Gastroesophageal sphincter (tissue), 4 donors: ENCODE results near the gene CCNDBP1. TPM values are rescaled to one million over a fixed set of nuclear protein-coding genes. Genes with fewer than 3 reads are reported as not detected.
A peak's percentile ranks its signal among the peaks of the same experiment; 100 is the strongest.

ENCODE experiments used
- ATAC-seq: fragments of 150-250 bp; one replicate; pipeline ENCODE4 v1.9.1; 2016; ENCODE audit warnings: mild to moderate bottlenecking, moderate library complexity
- H3K27ac ChIP-seq, 4 donors: fragments of 200-600 bp; sonication (generic) in 3 of 4; 1 replicate in 3 of 4; 2 replicates in 1 of 4; pipeline ENCODE4 v1.5.1; 2016 to 2019
- H3K27me3 ChIP-seq: fragments of 200-600 bp; sonication (generic); one replicate; pipeline ENCODE4 v1.5.1; 2019
- H3K36me3 ChIP-seq, 2 donors: fragments of 200-600 bp; sonication (generic); one replicate each; pipeline ENCODE4 v1.5.1; 2019; ENCODE audit warnings: control low read depth in 1 of 2
- H3K4me1 ChIP-seq, 3 donors: fragments of 200-600 bp; sonication (generic); 1 replicate in 2 of 3; 2 replicates in 1 of 3; pipeline ENCODE4 v1.5.1; 2016 to 2019; ENCODE audit warnings: control low read depth in 2 of 3
- H3K4me3 ChIP-seq, 2 donors: fragments of 200-600 bp; sonication (generic); one replicate each; pipeline ENCODE4 v1.5.1; 2019; ENCODE audit warnings: mild to moderate bottlenecking in 1 of 2, moderate library complexity in 1 of 2
- H3K9me3 ChIP-seq, 3 donors: fragments of 200-600 bp; sonication (generic); one replicate each; pipeline ENCODE4 v1.5.1; 2017 to 2019; ENCODE audit warnings: control low read depth in 2 of 3
- EP300 ChIP-seq: sonication (generic); formaldehyde crosslinking; IDR thresholded peaks from one replicate; pipeline ENCODE4 v1.6.1; 2017; ENCODE audit warnings: antibody characterized with exemption, mild to moderate bottlenecking
- POLR2A ChIP-seq, 2 donors: fragments of 450-650 bp; IDR thresholded peaks; one replicate each; pipeline ENCODE4 v1.6.1; 2017; ENCODE audit warnings: antibody characterized with exemption in 2 of 2, mild to moderate bottlenecking in 2 of 2, moderate library complexity in 1 of 2
- POLR2AphosphoS5 ChIP-seq: sonication (generic); formaldehyde crosslinking; IDR thresholded peaks from one replicate; pipeline ENCODE4 v1.6.1; 2017; ENCODE audit warnings: antibody characterized with exemption
- WGBS, 2 donors: methylation state at CpG; one replicate each; pipeline ENCODE4 v1.1.5; 2018; ENCODE audit warnings: low coverage in 1 of 2; 5-methylcytosine and 5-hydroxymethylcytosine counted together
- total RNA-seq, 4 donors: library from RNA; depleted of rRNA; stranded (reverse); fragments of >200 nt; gene quantifications; one replicate each; pipeline ENCODE4 v1.1.0, GENCODE V29; 2016
- TF ChIP-seq, protein P1 (sequence below), 4 experiments: fragments of 200-600 bp in 2 of 4; fragments of 450-650 bp in 2 of 4; sonication (generic) in 1 of 4; IDR thresholded peaks; one replicate each; pipeline ENCODE4 v1.5.1; 2017 to 2019; ENCODE audit warnings: antibody characterized with exemption in 4 of 4, mild to moderate bottlenecking in 2 of 4, moderate library complexity in 2 of 4

CCNDBP1 gene
- total RNA-seq, 4 donors from 2014 or later, result 43.0 to 70.9 (median 54.1) TPM

DNA sequence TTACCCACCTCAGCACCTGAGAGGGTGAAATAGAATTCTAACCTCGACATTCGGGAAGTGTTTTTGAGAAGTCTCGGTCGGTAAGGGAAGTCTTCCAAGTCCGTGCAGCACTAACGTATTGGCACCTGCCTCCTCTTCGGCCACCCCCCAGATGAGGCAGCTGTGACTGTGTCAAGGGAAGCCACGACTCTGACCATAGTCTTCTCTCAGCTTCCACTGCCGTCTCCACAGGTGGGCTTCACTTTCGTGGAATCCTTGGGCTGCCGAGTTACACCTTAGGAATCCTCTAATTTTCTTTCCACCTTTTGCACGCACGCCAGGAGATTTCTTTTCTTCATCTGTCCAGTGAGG lies 775 bp downstream of the CCNDBP1 start:
- no peak for ATAC-seq
- WGBS, 2 donors, result 0 to 3% methylated on average over 4 to 6 of the region's 13 CpGs
- Histone ChIP-seq H3K9me3 (no peaks in the 10 kb centered on the region), H3K27me3 (no peaks in the 10 kb centered on the region), H3K4me3 (peak overlapping the region; percentile 67 to 90), H3K4me1 (peaks cover 0 to 66% (median 12%) of the 10 kb centered on the region in 3 donors), H3K36me3 (peaks cover 4 to 35% of the 10 kb centered on the region in 2 donors), H3K27ac (peak overlapping the region; percentile 81 to 94 (median 93))
- TF ChIP-seq, protein P1, sequence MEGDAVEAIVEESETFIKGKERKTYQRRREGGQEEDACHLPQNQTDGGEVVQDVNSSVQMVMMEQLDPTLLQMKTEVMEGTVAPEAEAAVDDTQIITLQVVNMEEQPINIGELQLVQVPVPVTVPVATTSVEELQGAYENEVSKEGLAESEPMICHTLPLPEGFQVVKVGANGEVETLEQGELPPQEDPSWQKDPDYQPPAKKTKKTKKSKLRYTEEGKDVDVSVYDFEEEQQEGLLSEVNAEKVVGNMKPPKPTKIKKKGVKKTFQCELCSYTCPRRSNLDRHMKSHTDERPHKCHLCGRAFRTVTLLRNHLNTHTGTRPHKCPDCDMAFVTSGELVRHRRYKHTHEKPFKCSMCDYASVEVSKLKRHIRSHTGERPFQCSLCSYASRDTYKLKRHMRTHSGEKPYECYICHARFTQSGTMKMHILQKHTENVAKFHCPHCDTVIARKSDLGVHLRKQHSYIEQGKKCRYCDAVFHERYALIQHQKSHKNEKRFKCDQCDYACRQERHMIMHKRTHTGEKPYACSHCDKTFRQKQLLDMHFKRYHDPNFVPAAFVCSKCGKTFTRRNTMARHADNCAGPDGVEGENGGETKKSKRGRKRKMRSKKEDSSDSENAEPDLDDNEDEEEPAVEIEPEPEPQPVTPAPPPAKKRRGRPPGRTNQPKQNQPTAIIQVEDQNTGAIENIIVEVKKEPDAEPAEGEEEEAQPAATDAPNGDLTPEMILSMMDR (IDR thresholded peaks at IDR 0.05), result no peak
- no peak for TF ChIP-seq EP300
- TF ChIP-seq POLR2AphosphoS5, result no peak
- TF ChIP-seq POLR2A (IDR thresholded peaks at IDR 0.05), result no peak

DNA sequence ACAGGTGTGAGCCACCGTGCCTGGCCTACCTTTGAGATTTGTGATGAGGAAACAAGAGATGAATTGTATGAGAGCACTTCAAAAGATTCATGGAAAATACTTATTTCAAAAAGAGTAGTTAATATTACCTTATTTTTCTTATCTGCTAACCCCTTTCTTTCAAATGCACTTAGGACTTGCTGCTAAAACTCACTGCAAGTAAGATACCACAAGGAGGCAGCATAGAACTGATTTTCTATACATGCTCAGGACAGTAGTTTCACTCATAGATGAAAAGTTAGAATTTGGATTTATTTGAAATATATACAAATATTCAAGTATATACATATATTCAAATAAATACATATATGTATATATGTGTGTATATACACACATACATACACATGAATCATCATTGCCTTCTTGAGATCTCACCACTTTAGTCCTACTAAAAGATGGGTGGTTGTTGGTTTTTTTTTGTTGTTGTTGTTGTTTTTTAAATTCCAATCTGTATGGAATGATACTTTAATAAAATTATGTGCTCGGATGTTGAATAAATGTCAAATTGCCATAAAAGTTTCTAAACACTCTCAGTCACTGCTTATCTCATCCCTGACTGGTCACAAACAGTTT lies 2.4 kb downstream of the CCNDBP1 start:
- 57 to 80% methylated on average over 1 to 2 of the region's 2 CpGs for WGBS, 2 donors
- Histone ChIP-seq H3K4me3 (no peak overlapping the region), H3K4me1 (peaks cover 0 to 50% (median 12%) of the 10 kb centered on the region in 3 donors), H3K36me3 (peaks cover 13 to 42% of the 10 kb centered on the region in 2 donors), H3K27me3 (no peaks in the 10 kb centered on the region), H3K9me3 (no peaks in the 10 kb centered on the region), H3K27ac (no peak overlapping the region)
- TF ChIP-seq EP300, result no peak
- TF ChIP-seq, protein P1 (IDR thresholded peaks at IDR 0.05), result peak; percentile 41 to 60 (median 56)
- ATAC-seq, result no peak

DNA sequence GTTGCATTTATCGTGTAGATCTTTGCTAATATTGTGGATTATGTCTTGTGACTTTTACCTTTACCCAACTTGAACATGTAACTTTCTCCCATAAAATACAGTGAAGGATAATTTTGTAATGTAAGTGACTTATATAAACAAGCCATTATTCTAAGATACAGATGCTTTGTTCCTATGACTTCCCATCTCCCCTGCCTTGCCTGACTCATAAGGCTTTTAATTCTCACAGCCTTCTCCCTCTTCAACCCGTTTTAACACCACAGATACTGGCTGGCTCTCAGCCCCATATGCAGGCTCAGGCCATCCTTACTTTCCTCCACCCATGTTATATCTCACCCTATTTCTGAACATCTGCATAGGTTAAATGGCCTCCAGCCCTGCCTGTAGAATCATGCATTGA lies 4.1 kb downstream of the CCNDBP1 start:
- Histone ChIP-seq H3K27me3 (no peaks in the 10 kb centered on the region), H3K4me3 (no peak overlapping the region), H3K4me1 (peaks cover 0 to 49% (median 12%) of the 10 kb centered on the region in 3 donors), H3K27ac (no peak overlapping the region), H3K9me3 (no peaks in the 10 kb centered on the region), H3K36me3 (peaks cover 13 to 55% of the 10 kb centered on the region in 2 donors)
- ATAC-seq, result no peak
- TF ChIP-seq POLR2AphosphoS5 (no peak), EP300 (no peak), POLR2A (IDR thresholded peaks at IDR 0.05) (no peak)
- TF ChIP-seq, protein P1 (IDR thresholded peaks at IDR 0.05), result no peak
- 69 to 80% methylated on average over 2 of the region's 2 CpGs for WGBS, 2 donors

DNA sequence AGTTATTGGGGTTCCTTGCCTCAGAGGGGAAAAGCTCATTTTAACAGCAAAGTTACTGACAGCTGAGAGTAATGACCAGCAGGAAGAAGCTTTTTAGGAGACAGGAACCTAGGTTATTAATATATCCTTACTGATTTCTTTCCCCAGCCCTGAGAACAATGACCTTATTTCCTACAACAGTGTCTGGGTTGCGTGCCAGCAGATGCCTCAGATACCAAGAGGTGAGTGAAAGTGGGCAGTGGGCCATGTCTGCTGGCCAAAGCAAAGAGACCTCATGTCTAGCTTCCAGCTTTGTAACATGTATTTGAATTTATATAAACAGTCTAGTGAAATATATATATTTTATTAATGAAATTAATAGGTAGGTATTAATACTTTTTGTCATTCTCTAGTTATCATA lies 5.0 kb downstream of the CCNDBP1 start:
- Histone ChIP-seq H3K4me1 (peaks cover 0 to 42% (median 12%) of the 10 kb centered on the region in 3 donors), H3K27ac (peak overlapping the region in 3 of 4 donors; percentile 14 to 48 (median 24)), H3K36me3 (peaks cover 21 to 60% of the 10 kb centered on the region in 2 donors), H3K4me3 (no peak overlapping the region), H3K27me3 (no peaks in the 10 kb centered on the region), H3K9me3 (no peaks in the 10 kb centered on the region)
- no peak for ATAC-seq
- TF ChIP-seq, protein P1 (IDR thresholded peaks at IDR 0.05), result no peak
- TF ChIP-seq POLR2A (IDR thresholded peaks at IDR 0.05) (no peak), EP300 (no peak), POLR2AphosphoS5 (no peak)
- 33 to 55% methylated on average over 1 of the region's 1 CpG for WGBS, 2 donors

DNA sequence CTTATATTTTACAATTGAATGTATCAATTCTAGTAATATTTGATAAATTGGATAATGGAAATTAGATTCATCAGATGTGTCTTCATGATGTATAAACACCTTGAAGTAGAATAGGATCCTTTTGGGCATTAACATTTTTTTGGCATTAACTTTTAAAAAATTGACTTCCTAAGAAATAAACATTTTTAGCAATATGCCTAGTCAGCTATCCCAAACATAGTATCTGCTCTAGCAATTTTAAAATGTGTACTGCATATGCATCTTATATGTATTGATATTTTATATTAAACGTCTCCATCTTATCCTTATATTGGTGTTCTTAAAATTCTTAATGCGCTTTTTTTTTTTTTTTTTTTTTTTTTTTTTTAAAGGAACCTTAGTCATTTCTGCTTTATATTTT lies 8.5 kb downstream of the CCNDBP1 start:
- WGBS, 2 donors, result 88% methylated on average over 2 of the region's 2 CpGs
- ATAC-seq, result no peak
- TF ChIP-seq POLR2AphosphoS5 (no peak), EP300 (no peak), POLR2A (IDR thresholded peaks at IDR 0.05) (no peak)
- TF ChIP-seq, protein P1 (IDR thresholded peaks at IDR 0.05), result no peak
- Histone ChIP-seq H3K4me3 (no peak overlapping the region), H3K27ac (no peak overlapping the region), H3K4me1 (peaks cover 0 to 16% (median 0%) of the 10 kb centered on the region in 3 donors), H3K9me3 (peaks cover 0 to 3% (median 0%) of the 10 kb centered on the region in 3 donors), H3K36me3 (peaks cover 25 to 95% of the 10 kb centered on the region in 2 donors), H3K27me3 (no peaks in the 10 kb centered on the region)
